Measurements from ENCODE around the gene TRIM63.

Gene TRIM63

GRCh38 chr1:26084091-26084561 is 16.7 kb upstream of the TRIM63 start:
- no peak for DNase-seq

GRCh38 chr1:26083208-26083607 is 15.8 kb upstream of the TRIM63 start:
- DNase-seq: no peak

- no peak for DNase-seq
Measured at GRCh38 chr1:26082020-26082350, 14.6 kb upstream of the TRIM63 start.

GRCh38 chr1:26081267-26082019 is 14.0 kb upstream of the TRIM63 start:
- DNase-seq: no peak

- DNase-seq: no peak
Measured at GRCh38 chr1:26079960-26080814, 12.8 kb upstream of the TRIM63 start.

GRCh38 chr1:26079178-26079563 is 11.7 kb upstream of the TRIM63 start:
- DNase-seq: no peak

GRCh38 chr1:26078286-26079177 is 11.1 kb upstream of the TRIM63 start:
- no peak for DNase-seq

GRCh38 chr1:26077524-26077923 is 10.1 kb upstream of the TRIM63 start:
- no peak for DNase-seq

GRCh38 chr1:26075421-26076144 is 8.2 kb upstream of the TRIM63 start:
- no peak for DNase-seq

GRCh38 chr1:26072305-26072704 is 4.9 kb upstream of the TRIM63 start:
- no peak for DNase-seq

- no peak for DNase-seq
Measured at GRCh38 chr1:26070963-26071342, 3.5 kb upstream of the TRIM63 start.

GRCh38 chr1:26070296-26070962 is 3.0 kb upstream of the TRIM63 start:
- no peak for DNase-seq

GRCh38 chr1:26069941-26070295 is 2.5 kb upstream of the TRIM63 start:
- no peak for DNase-seq

- DNase-seq: no peak
Measured at GRCh38 chr1:26066857-26067256, 573 bp downstream of the TRIM63 start.

- DNase-seq: no peak
Measured at GRCh38 chr1:26066160-26066559, 1.3 kb downstream of the TRIM63 start.

GRCh38 chr1:26064553-26064952 is 2.9 kb downstream of the TRIM63 start:
- DNase-seq: no peak

- no peak for DNase-seq
Measured at GRCh38 chr1:26060832-26061574, 6.4 kb downstream of the TRIM63 start.

- DNase-seq: no peak
Measured at GRCh38 chr1:26059906-26060305, 7.5 kb downstream of the TRIM63 start.

GRCh38 chr1:26058052-26058595 is 9.3 kb downstream of the TRIM63 start:
- no peak for DNase-seq

GRCh38 chr1:26057189-26057588 is 10.2 kb downstream of the TRIM63 start:
- no peak for DNase-seq

GRCh38 chr1:26055041-26055440 is 12.4 kb downstream of the TRIM63 start:
- no peak for DNase-seq
